H1 (cell line): ENCODE results near the gene MRPS18B. TPM values are rescaled to one million over a fixed set of nuclear protein-coding genes. Genes with fewer than 3 reads are reported as not detected.
"Not testable (repeated sequence)": the region's sequence is repeated elsewhere in the genome, so short reads cannot be mapped to it uniquely, and the experiment has no call there.

Source experiments
- CTCF ChIA-PET: fragments of 300-600 bp; sonication (Branson Sonifier 250); formaldehyde crosslinking; loops from one replicate; lab custom pipeline; 2021; ENCODE audit not compliant: partially characterized antibody; lab: Charles Lee
- POLR2A ChIA-PET: fragments of 300-600 bp; sonication (Branson Sonifier 250); formaldehyde crosslinking; loops from one replicate; lab custom pipeline; 2021; ENCODE audit warnings: inconsistent platforms; ENCODE audit not compliant: partially characterized antibody; lab: Charles Lee
- DNase-seq, 2 experiments: peaks; one replicate each; pipeline versions ENCODE4 v3.0.0 to v3.0.0-alpha.2; 2010 to 2022; ENCODE audit warnings: low spot score in 2 of 2, low read depth in 1 of 2, mixed read lengths in 1 of 2
- FAIRE-seq: peaks from 2 replicates; lab custom pipeline; 2011; peaks lifted over from hg19 to GRCh38; lab: Jason Lieb, UNC
- H2AFZ ChIP-seq: 2 replicates; pipeline ENCODE4 v1.8.1; 2012; ENCODE audit warnings: low read length, inconsistent platforms
- H2AK5ac ChIP-seq: 2 replicates; pipeline ENCODE4 v1.6.1; 2013; ENCODE audit warnings: low read depth, low read length
- H2BK120ac ChIP-seq: replicated peaks from 2 replicates; pipeline ENCODE3; 2013; ENCODE audit warnings: low read depth, low read length, inconsistent platforms
- H2BK12ac ChIP-seq: 2 replicates; pipeline ENCODE4 v1.6.1; 2013; ENCODE audit warnings: low read depth, low read length
- H2BK15ac ChIP-seq: 2 replicates; pipeline ENCODE4 v1.6.1; 2013; ENCODE audit warnings: low read length
- H2BK20ac ChIP-seq: 2 replicates; pipeline ENCODE4 v1.6.1; 2013; ENCODE audit warnings: low read length
- H2BK5ac ChIP-seq: 2 replicates; pipeline ENCODE4 v1.6.1; 2013; ENCODE audit warnings: low read depth, low read length
- H3K14ac ChIP-seq: 2 replicates; pipeline ENCODE4 v1.6.1; 2013; ENCODE audit warnings: inconsistent platforms; ENCODE audit not compliant: insufficient read length
- H3K18ac ChIP-seq: 2 replicates; pipeline ENCODE4 v1.6.1; 2013; ENCODE audit warnings: low read length; ENCODE audit errors: extremely low read depth
- H3K23ac ChIP-seq: 2 replicates; pipeline ENCODE4 v1.6.1; 2013; ENCODE audit warnings: inconsistent platforms; ENCODE audit not compliant: insufficient read length
- H3K23me2 ChIP-seq: 2 replicates; pipeline ENCODE4 v1.6.1; 2013; ENCODE audit warnings: low read depth, low read length
- H3K27ac ChIP-seq: 2 replicates; pipeline ENCODE4 v1.6.1; 2011; ENCODE audit warnings: low read depth, low read length, inconsistent platforms
- H3K27me3 ChIP-seq, 4 experiments: replicated peaks in 1 of 4; 1 replicate in 1 of 4; 2 replicates in 3 of 4; pipeline versions ENCODE4 v1.6.1 to v1.8.1; 2011 to 2013; ENCODE audit warnings: low read length in 3 of 4, mild to moderate bottlenecking in 3 of 4, inconsistent platforms in 2 of 4, mixed read lengths in 2 of 4, moderate library complexity in 1 of 4; ENCODE audit not compliant: control insufficient read depth in 3 of 4, insufficient read depth in 3 of 4; ENCODE audit errors: extremely low read depth in 1 of 4
- H3K36me3 ChIP-seq, 4 experiments: 2 replicates each; pipeline versions ENCODE4 v1.6.1 to v1.8.1; 2011 to 2013; ENCODE audit warnings: mild to moderate bottlenecking in 4 of 4, low read length in 3 of 4, moderate library complexity in 2 of 4, control low read depth in 1 of 4, inconsistent platforms in 1 of 4; ENCODE audit not compliant: insufficient read depth in 4 of 4, control insufficient read depth in 2 of 4
- H3K4ac ChIP-seq: replicated peaks from 2 replicates; pipeline ENCODE3; 2013; ENCODE audit warnings: low read length, low read depth, mixed read lengths, inconsistent platforms; ENCODE audit not compliant: insufficient read length
- H3K4me1 ChIP-seq, 4 experiments: replicated peaks in 1 of 4; 1 replicate in 1 of 4; 2 replicates in 3 of 4; pipeline versions ENCODE4 v1.6.1 to v1.8.1; 2011 to 2013; ENCODE audit warnings: low read length in 3 of 4, inconsistent platforms in 2 of 4, mixed read lengths in 1 of 4; ENCODE audit not compliant: insufficient read depth in 4 of 4, control insufficient read depth in 3 of 4
- H3K4me2 ChIP-seq, 2 experiments: 2 replicates each; pipeline versions ENCODE4 v1.6.1 to v1.8.1; 2011 to 2013; ENCODE audit warnings: low read depth in 2 of 2, low read length in 2 of 2, control low read depth in 1 of 2, inconsistent platforms in 1 of 2, mild to moderate bottlenecking in 1 of 2; ENCODE audit not compliant: insufficient read depth in 1 of 2
- H3K4me3 ChIP-seq, 4 experiments: fragments of 200-600, 300-600 bp in 1 of 4; sonication (generic), shearing (Covaris generic), sonication (Bioruptor Twin) in 1 of 4; 2 replicates each; pipeline versions ENCODE4 v1.5.1 to v1.8.1; 2011 to 2016; ENCODE audit warnings: low read length in 4 of 4, low read depth in 3 of 4, control low read depth in 2 of 4, inconsistent platforms in 2 of 4, mild to moderate bottlenecking in 2 of 4, mixed read lengths in 1 of 4, moderate library complexity in 1 of 4; ENCODE audit not compliant: insufficient read depth in 2 of 4; ENCODE audit errors: extremely low read depth in 1 of 4
- H3K56ac ChIP-seq: replicated peaks from 2 replicates; pipeline ENCODE3; 2013; ENCODE audit warnings: low read depth, mild to moderate bottlenecking, mixed read lengths, low read length, inconsistent platforms; ENCODE audit not compliant: insufficient read length
- H3K79me1 ChIP-seq: 2 replicates; pipeline ENCODE4 v1.6.1; 2013; ENCODE audit warnings: low read depth, low read length, control low read depth
- H3K79me2 ChIP-seq, 2 experiments: 2 replicates each; pipeline versions ENCODE4 v1.6.1 to v1.8.1; 2012 to 2013; ENCODE audit warnings: low read length in 2 of 2, mild to moderate bottlenecking in 2 of 2, inconsistent platforms in 1 of 2; ENCODE audit not compliant: insufficient read depth in 2 of 2, control insufficient read depth in 1 of 2
- H3K9ac ChIP-seq, 4 experiments: replicated peaks in 1 of 4; 1 replicate in 1 of 4; 2 replicates in 3 of 4; pipeline versions ENCODE4 v1.6.1 to v1.8.1; 2011 to 2013; ENCODE audit warnings: low read depth in 3 of 4, low read length in 3 of 4, control low read depth in 2 of 4, mild to moderate bottlenecking in 2 of 4, moderate library complexity in 2 of 4, inconsistent platforms in 1 of 4; ENCODE audit errors: extremely low read depth in 1 of 4
- H3K9me3 ChIP-seq, 2 experiments: 2 replicates each; pipeline versions ENCODE4 v1.6.1 to v1.8.1; 2012 to 2013; ENCODE audit warnings: mild to moderate bottlenecking in 2 of 2, moderate library complexity in 2 of 2, control low read depth in 1 of 2, inconsistent platforms in 1 of 2, low read depth in 1 of 2, low read length in 1 of 2, mixed read lengths in 1 of 2; ENCODE audit not compliant: insufficient read depth in 2 of 2
- H4K20me1 ChIP-seq, 2 experiments: replicated peaks in 1 of 2; 2 replicates each; pipeline versions ENCODE3 to v1.8.1; 2011 to 2013; ENCODE audit warnings: inconsistent platforms in 2 of 2, low read length in 2 of 2, mild to moderate bottlenecking in 1 of 2; ENCODE audit not compliant: insufficient read depth in 2 of 2, control insufficient read depth in 1 of 2
- H4K5ac ChIP-seq: 2 replicates; pipeline ENCODE4 v1.6.1; 2013; ENCODE audit warnings: low read length, low read depth, mixed read lengths, inconsistent platforms; ENCODE audit not compliant: insufficient read length
- H4K8ac ChIP-seq: 2 replicates; pipeline ENCODE4 v1.8.0; 2013; ENCODE audit warnings: mild to moderate bottlenecking, moderate library complexity, low read length, inconsistent platforms; ENCODE audit not compliant: insufficient read depth; ENCODE audit errors: extremely low read depth
- H4K91ac ChIP-seq: replicated peaks from 2 replicates; pipeline ENCODE3; 2013; ENCODE audit warnings: low read length, mixed read lengths, inconsistent platforms; ENCODE audit not compliant: insufficient read length
- BACH1 ChIP-seq: IDR thresholded peaks from 2 replicates; pipeline ENCODE4 v1.6.1; 2012; ENCODE audit warnings: low read length, improper control_type of control experiment
- CHD2 ChIP-seq: IDR thresholded peaks from 2 replicates; pipeline ENCODE4 v1.6.1; 2012; ENCODE audit warnings: low read length, improper control_type of control experiment
- EGR1 ChIP-seq: IDR thresholded peaks from 2 replicates; pipeline ENCODE4 v1.6.1; 2011; ENCODE audit warnings: low read depth, low read length, borderline replicate concordance
- JUN ChIP-seq: IDR thresholded peaks from 2 replicates; pipeline ENCODE4 v1.6.1; 2011; ENCODE audit warnings: low read depth, mild to moderate bottlenecking, improper control_type of control experiment, low read length
- POLR2AphosphoS5 ChIP-seq: IDR thresholded peaks from 2 replicates; pipeline ENCODE4 v1.6.1; 2011; ENCODE audit warnings: low read depth, low read length
- WGBS, 2 experiments: shearing (Covaris generic) in 1 of 2; methylation state at CpG; one replicate each; pipeline versions ENCODE4 v1.1.6 to v1.1.7; 2013 to 2015; ENCODE audit warnings: low lambda C conversion rate in 2 of 2, mixed read lengths in 2 of 2, inconsistent platforms in 1 of 2, low coverage in 1 of 2, missing lambda C conversion rate in 1 of 2; ENCODE audit not compliant: insufficient replicate concordance in 2 of 2, insufficient coverage in 1 of 2, insufficient read length in 1 of 2; ENCODE audit errors: extremely low coverage in 1 of 2, missing lambda C conversion rate in 1 of 2; 5-methylcytosine and 5-hydroxymethylcytosine counted together
- polyA plus RNA-seq, 7 experiments: library from polyadenylated mRNA; depleted of rRNA in 3 of 7; stranded (reverse) in 5 of 7; unstranded in 2 of 7; fragments of >200 nt in 5 of 7; fragments of 200-250 nt in 2 of 7; gene quantifications; 1 replicate in 5 of 7; 2 replicates in 1 of 7; 4 replicates in 1 of 7; pipeline versions ENCODE4 v1.2.1 to v1.2.3, GENCODE V29; 2011 to 2013; ENCODE audit warnings: missing spikeins in 2 of 7, mixed read lengths in 2 of 7
- total RNA-seq: library from RNA; stranded (reverse); fragmentation: NEBNext Ultra II Directional; extraction: Animal tissue kit (Norgen Biotek cat#: 25700); gene quantifications from 2 replicates; pipeline ENCODE4 v1.2.1, GENCODE V29; 2021

MRPS18B gene
- total and polyA plus RNA-seq, 2 of the 8 experiments (the other 6 are each of a cell fraction or from before 2014, with no cell fraction given) = 57.8 to 83.3 TPM

- TF ChIP-seq POLR2AphosphoS5 (no peak), BACH1 (no peak), JUN (no peak), EGR1 (no peak), CHD2 (no peak)
These were observed 39.8 kb downstream of the MRPS18B start (continued) for GRCh38 chr6:30657454-30657853.

GRCh38 chr6:30657922-30658321 is 40.3 kb downstream of the MRPS18B start:
- H3K23me2 ChIP-seq, H3K79me2 ChIP-seq, H3K14ac ChIP-seq, H2BK5ac ChIP-seq, H4K5ac ChIP-seq, H2BK20ac ChIP-seq, H3K27me3 ChIP-seq, H4K20me1 ChIP-seq, H2AFZ ChIP-seq, H3K56ac ChIP-seq, H3K79me1 ChIP-seq, H3K9me3 ChIP-seq, H2AK5ac ChIP-seq, H2BK12ac ChIP-seq, FAIRE-seq, H2BK120ac ChIP-seq, H4K8ac ChIP-seq, H3K4ac ChIP-seq, H3K4me2 ChIP-seq, H3K18ac ChIP-seq, H3K9ac ChIP-seq, DNase-seq, H3K27ac ChIP-seq, H3K4me1 ChIP-seq, H4K91ac ChIP-seq, H3K23ac ChIP-seq, H2BK15ac ChIP-seq, H3K4me3 ChIP-seq: not testable (repeated sequence)
- POLR2A ChIA-PET = interaction anchor here (0.6 to 1.9 kb wide), 6 partner anchors 9 to 171 kb away, joined by 3 to 6 read pairs (median 4); no protein-coding TSS in a partner anchor
- WGBS, 2 experiments = 94% methylated on average over 5 of the region's 5 CpGs; no CpG with 5 or more reads in 1 of the 2 experiments
- H3K36me3 ChIP-seq = peaks cover 21 to 73% (median 68%) of the 10 kb centered on the region in 4 experiments
- CTCF ChIA-PET = interaction anchor here (0.7 to 3.3 kb wide), 3 partner anchors 9 to 480 kb away, joined by 3 to 12 read pairs (median 3); partner anchors contain the start of gene DHX16
